ENCODE data around the gene MRPL50.

MRPL50 gene

DNA sequence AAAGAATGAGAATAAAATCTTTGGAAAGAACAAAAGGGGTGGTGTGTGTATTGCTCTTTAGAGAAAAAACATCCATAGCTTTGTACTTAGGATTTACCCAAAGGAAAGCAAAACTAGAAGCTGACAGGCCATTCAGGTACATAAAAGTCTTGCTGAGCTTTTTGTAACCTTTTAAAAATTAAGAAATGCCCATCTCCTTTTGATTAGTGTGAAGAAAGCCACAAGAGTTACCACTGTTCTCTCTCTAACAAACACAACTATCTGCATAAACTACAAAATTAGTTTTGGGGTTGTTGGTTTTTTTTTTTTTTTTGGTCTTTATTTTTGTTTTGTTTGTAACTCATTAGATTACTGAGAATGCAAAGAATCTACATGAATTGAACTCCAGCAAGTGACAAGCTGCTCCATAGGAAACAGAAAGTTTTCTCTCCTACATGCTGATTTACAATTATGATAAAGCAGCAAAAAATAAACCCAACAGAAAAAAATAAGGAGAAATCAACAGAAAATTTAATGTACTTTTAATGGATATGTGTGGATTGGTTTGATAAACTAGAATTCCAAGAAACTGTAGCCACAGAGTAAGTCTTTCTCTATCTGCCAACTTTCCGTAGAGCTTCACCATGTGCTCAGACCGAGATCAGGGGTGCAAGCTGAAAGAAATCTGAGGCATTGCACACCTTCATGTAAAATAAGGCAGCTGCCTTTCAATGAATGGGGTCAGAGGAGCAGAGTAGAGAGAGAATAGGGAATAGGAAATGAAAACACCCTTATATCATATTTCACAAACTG, 25.9 kb downstream of the MRPL50 start:
- no peak for DNase-seq

DNA sequence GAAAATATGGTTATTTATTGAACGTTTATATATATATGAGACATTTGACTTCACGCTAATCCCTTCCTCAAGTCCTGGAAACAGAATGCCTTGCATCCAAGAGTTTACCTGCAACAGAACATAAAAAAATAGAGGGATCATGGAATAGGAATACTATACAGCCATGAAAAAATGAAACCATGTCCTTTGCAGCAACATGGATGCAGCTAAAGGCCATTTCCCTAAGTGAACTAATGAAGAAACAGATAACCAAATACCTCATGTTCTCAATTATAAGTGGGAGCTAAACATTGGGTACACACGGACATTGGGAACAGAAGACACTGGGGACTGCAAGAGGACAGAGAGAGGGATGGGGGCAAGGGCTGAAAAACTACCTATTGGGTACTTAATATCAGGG, 26.6 kb downstream of the MRPL50 start:
- DNase-seq, result no peak

DNA sequence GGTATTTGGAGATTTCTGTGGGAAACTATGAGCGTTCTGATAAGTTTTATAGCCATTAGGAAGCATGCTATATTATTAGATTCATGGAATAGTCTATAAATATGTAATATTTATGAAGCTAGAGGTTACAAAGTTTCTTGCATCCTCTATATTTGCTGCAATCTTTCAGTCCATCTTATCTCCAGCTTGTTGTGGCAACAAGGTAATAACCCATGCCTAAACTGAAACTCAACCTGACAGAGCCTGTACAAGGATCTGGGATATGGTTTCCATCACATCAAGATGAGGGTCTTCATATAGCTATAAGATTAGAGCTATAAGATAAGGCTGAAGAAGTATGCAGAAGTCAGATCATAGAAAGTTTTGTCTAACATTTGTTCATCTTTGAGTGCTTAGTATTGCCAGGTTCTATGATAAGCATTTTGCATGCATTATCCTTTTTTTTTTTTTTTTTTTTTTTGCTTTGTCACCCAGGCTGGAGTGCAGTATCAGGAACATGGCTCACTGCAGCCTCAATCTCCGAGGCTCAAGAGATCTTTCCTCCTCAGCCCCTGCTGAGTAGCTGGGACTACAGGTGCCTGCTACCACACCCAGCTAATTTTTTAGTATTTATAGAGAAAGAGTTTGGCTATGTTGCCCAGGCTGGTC, 28.4 kb downstream of the MRPL50 start:
- DNase-seq, result no peak

DNA sequence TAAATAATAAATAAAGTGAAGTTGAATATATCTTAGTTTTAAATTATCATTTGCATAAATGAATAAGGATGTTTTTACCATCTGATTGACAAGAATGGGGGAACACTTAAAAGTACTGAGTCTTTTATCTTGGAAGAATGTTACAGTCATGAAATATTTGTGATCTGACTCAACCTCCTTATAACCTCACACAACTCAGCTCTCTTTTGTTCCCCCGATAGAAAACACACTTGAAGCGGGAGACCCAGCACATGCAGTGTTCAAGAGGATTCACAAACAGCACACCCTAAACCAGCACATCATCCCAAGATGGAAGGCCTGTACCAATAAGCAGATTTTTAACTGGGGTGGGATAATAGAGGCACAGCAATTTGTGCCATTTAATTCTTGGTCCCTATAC, 29.1 kb downstream of the MRPL50 start:
- DNase-seq, result no peak

DNA sequence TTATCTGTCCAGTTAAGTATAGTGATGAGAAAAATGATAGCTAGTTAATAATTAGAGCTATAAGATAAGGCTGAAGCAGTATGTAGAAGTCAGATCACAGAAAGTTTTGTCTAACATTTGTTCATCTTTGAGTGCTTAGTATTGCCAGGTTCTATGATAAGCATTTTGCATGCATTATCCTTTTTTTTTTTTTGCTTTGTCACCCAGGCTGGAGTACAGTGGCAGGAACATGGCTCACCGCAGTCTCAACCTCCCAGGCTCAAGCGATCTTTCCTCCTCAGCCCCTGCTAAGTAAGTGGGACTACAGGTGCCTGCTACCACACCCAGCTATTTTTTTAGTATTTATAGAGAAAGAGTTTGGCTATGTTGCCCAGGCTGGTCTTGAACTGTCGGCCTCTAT, 31.1 kb downstream of the MRPL50 start:
- no peak for DNase-seq

DNA sequence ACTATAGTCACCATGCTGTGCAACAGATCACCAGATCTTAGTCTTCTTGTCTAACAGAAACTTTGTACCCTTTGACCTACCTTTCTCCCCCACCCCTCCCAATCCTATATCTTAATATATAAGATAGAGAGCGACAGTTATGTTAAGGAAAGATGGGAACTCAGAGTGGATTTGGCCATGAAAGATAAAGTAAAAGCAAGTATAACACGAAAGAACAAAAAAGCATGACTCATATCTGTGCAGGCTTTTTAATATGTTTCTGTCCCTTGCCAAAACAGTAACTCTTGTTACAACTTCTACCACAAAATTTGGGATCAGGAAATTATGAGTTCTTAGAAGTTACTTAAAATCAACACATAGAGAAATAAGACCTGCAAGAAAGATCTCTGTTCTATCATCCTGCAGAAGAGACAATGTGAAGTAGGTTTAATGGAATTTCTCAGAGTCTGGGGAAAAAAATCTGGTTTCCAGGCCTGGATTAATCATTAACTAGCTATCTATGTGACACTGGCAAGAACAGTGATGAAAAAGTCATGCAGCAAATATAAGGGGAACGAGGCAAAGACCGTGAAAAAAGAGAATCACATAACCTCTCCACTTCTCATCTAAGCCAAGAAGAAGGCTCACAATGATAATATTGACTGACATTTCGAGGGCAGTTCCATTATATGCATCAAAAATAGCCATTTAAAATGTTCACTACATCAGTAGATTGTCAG, 32.2 kb downstream of the MRPL50 start:
- no peak for DNase-seq

DNA sequence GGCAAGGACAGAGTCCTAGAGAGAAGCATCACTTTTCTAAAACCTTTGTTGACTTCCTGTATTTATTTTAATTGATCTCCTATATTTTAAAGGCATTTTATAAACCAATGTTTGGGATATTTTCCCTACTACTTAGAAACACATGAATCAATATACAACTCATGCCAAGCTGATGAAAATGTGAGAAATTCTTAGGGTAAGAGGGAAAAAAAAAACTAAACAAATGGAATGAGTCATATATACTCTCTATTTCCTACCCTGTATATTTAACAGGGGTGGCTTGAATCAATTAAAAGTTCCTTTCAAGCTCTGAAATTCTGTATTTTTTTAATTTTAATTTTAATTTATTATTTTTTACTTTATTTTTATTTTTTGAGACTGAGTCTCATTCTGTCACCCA, 33.2 kb downstream of the MRPL50 start:
- no peak for DNase-seq

DNA sequence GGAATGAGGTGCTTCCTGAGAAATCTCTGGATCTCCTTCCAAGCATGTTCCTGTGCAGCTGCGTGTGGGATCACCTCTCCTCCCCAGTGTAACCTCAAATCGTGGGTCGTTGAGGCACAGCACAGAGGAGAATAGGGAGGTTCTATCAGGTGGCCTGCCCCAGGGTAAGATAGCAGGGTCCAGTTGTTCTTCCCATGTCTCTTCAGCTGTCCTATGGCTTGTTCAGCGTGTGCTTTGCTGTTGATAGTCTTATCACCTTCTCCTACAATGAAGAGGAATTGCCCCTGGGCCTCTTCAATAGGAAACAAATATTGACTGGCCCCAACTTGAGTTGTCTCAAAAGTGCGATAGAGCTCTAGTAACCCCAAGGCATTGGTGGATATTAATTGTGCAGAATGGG, 36.0 kb downstream of the MRPL50 start:
- no peak for DNase-seq

DNA sequence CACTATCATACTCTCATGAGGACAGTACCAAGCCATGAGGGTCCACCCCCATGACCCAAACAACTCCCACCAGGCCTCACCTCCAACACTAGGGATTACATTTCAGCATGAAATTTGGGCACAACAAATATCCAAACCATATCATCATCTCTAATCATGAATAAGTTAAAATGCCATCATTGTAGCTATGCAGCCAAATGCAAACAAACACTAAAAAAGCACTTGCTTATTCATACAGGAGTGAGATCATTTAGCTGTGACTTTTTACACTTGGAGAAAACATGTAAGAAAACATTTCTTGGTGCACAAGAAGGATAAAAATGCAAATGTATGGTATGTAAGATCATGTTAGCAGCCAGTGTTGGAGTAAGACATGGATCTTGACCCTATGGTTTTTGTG, 37.8 kb downstream of the MRPL50 start:
- DNase-seq, result no peak

DNA sequence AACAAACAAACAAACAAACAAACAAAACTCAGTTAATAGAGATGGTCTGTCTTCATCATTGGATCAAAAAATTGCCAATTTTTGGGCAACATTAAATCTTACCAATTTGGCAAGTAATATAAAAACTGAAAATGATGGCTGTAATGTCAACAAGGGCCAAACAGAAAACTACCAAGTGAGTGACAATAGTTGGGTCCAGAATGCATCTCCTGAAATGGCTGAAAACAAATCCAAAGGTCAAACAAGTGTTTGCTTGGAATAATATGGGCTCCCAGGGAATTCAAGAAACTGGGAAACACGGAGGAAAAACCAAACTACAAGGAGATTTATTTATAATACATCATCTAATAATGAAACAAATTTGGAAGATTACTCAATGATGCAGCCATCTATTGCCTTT, 38.7 kb downstream of the MRPL50 start:
- DNase-seq, result no peak

DNA sequence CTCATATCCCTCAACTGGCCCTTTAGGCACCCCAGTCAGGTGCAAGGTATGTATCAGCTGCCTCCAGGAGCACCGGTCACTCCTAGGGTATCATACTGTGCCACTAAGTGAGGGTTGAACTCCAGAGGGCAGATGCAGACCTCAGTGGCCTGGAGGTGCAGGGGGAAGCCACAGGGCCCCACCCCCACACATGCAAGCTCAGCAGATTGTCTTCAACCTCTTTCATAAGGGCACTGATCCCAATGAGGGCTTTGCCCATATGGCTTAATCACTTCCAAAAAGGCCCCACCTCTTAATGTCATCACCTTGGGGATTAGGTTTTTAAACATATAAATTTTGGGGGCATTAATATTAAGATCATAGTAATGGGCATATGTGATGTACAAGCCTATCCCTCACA, 41.8 kb downstream of the MRPL50 start:
- DNase-seq, result no peak

DNA sequence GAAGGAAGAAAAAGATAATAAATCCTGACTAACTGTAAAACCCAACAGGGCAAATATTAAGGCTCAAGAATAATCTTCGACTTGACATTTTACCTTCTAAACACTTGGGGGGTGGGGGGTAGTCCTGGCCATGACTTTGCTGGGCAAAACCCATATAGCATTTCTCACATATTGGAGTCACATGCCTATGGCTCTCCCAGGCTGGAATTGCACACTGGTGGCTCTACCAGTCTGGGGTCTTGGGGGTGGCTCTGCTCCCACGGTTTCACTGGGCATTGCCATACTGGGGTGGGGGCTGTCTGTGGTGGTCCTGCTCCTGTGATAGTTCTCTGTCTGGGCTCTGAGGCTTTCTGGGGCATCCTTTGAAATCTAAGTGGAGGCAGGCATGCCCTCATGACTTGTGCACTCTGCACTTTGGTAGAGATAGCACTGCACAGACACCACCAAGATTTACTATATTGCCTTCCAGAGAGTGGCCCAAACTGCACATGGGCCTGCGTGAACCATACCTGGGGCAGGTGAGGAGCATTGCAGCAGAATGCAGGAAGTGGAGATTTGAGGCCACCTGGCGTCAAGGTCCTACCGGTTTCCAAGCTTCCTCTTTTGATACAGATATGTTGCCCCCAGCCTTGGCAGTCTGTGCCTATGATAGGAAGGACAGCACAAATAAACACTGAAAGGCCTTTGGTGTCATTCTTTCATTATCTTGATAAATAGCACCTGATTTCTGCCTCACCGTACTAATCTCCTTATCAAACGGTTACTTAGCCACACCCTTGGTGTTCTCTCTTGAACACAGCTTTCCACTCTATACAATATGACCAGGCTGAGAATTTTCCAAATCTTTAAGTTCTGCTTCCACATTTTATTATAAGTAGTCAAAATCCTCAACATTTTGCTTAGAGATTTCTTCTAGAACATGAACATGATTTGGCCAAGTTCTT, 43.4 kb downstream of the MRPL50 start:
- DNase-seq, result no peak

DNA sequence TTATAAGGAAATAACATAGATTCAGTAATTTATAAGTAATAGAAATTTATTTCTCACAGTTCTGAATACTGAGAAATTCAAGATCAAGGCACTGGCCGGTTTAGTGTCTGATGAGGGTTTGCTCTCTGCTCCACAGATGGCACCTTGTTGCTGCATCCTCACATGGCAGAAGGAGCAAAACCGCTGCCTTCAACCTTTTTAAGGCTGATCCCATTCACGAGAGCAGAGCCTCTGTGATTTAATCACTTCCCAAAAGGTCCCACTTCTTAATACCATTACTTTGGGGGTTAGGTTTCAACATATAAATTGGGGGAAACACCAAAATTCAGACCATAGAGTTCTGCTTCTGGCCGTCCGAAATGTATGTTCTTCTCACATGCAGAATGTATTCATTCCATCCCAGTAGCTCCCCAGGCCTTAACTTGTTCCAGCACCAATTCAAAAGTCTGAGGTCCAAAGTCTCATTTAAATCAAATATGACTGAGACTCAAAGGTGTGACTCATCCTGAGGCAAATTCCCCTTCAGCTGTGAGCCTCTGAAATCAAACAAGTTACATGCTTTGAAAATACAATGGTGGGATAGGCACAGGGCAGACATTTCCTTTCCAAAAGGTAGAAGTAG, 44.2 kb downstream of the MRPL50 start:
- no peak for DNase-seq

DNA sequence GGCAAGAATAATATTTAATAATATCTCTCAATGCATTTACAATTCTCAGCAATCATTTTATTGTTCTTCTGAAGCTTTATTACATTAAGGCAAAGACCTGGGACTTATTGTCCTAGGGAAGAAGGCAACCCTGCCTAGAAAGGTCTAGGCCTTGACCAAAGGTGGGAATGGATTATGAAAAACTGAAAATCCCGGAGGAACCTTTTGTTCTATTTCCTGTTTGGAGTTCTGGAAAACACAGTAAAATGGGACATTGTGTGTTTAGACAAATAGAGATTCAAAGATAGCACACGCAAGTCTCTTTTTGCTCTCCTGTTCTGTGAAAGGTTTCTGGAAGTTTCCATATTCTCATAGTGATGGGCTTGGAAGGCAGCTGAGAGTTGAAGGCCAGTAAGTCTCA, 44.7 kb downstream of the MRPL50 start:
- no peak for DNase-seq

DNA sequence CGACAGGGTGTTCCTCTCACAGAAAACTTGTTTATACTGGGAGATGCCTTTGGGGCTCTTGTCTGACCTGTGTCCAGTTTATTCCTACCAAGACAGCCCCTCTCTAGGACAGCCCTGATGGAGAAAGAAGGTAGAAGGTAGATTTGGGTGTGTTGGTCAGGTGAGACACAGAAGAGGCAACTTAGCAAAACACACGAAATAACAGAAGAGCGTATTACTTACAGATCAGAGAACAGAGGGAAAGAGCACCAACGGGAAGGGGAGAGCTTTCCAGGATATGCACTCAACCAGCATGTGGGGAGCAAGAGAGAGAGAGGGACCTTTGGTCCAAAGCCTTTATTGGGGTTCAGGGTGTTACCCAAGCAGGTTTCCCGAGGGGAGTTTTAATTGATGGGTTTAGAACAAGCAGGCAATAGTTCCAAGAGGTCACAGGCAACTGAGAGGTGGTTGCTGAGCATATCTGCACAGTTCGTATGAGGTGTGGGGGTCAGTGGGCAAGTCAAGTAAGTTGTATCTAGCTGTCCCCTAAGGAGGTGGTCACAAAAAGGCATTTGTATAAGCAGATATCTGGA, 45.4 kb downstream of the MRPL50 start:
- no peak for DNase-seq

DNA sequence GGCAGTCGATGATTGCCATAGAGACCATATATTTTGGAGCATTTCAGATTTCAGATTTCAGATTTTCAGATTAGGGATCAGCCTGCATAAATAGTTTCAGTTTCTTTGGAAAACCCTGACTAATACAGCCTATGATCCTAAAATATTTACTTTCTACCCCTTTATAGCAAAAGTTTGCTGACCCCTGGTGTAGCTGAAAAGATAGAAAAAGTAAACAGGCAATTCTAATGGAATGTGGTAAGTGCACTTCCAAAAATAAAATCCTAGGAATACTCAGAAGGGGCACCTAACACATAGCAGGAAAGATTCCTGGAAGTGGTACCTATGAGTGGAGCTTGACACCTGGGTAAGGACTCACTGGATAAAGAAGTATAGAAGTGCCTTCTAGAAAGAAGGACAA, 48.1 kb downstream of the MRPL50 start:
- DNase-seq, result no peak

DNA sequence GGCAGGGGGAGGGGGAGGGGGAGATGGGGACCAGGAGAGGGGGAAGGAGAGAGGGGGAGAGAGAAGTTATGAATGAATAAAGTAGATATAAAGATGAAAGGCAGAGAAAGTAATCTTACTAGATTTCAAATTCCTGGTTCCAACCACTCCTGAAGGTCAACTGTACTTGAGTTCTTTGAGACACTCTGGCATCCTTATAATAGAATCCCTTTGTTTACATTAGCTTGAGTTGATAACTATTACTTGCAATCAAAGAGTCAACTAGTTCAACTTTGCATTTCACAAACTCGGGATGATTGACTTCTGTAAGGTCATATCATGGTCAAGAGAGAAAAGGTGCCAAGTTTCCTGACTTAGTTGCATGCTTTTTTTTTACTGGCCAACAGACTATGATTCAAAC, 55.8 kb downstream of the MRPL50 start:
- no peak for DNase-seq

DNA sequence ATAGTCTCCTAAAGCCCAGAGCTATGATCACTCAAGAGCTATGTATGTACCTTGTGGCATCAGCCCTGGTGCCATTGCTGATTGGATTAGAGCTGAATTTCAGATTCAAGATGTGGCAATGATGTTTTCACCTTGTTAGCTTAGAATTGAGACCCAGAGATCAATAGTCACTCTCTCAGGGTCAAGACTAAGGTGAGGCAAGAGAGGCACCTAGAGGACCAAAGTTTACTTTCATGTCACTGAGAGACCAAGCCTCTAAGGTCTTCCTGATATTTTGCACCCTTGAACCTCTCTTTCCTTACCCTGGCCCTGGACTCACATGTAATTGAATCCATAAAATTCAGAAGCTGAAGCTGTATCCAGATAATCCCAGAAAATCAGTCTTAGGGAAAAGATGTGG, 56.5 kb downstream of the MRPL50 start:
- no peak for DNase-seq

All from activated gamma-delta T cell (primary cell).